ENCODE data around the gene AATF.

GRCh38 chr17:36977066-36977465 lies 28.3 kb downstream of the AATF start:
- TF ChIP-seq CTBP1 (IDR thresholded peaks at IDR 0.05; ENCODE audit: borderline replicate concordance) (no peak), SP1 (IDR thresholded peaks at IDR 0.05) (no peak), FOXK2 (IDR thresholded peaks at IDR 0.05) (no peak), ZNF384 (IDR thresholded peaks at IDR 0.05) (no peak), NFRKB (IDR thresholded peaks at IDR 0.05) (no peak)
